Small intestine (tissue), 7 donors: ENCODE data around the gene UGT1A6. TPM values are rescaled to one million over a fixed set of nuclear protein-coding genes. Genes with fewer than 3 reads are reported as not detected.

ENCODE experiments used
- DNase-seq, 2 donors: peaks; one replicate each; pipeline versions ENCODE4 v3.0.0 to v3.0.0-alpha.2; 2013
- FAIRE-seq: peaks from 2 replicates; lab custom pipeline; 2012; peaks lifted over from hg19 to GRCh38; lab: Jason Lieb, UNC
- H3K27ac ChIP-seq, 3 donors: one replicate each; pipeline ENCODE4 v1.5.1; 2013; ENCODE audit warnings: low read length in 2 of 3, mild to moderate bottlenecking in 2 of 3, control low read depth in 1 of 3, inconsistent platforms in 1 of 3, low read depth in 1 of 3, moderate library complexity in 1 of 3
- H3K27me3 ChIP-seq, 3 donors: one replicate each; pipeline ENCODE4 v1.6.1; 2013; ENCODE audit warnings: low read length in 3 of 3, inconsistent platforms in 1 of 3; ENCODE audit not compliant: control insufficient read depth in 3 of 3, insufficient read depth in 3 of 3
- H3K36me3 ChIP-seq, 3 donors: one replicate each; pipeline ENCODE4 v1.6.1; 2013; ENCODE audit warnings: low read length in 3 of 3, inconsistent platforms in 1 of 3, low read depth in 1 of 3, mild to moderate bottlenecking in 1 of 3, moderate library complexity in 1 of 3; ENCODE audit not compliant: control insufficient read depth in 3 of 3, insufficient read depth in 2 of 3
- H3K4me1 ChIP-seq, 3 donors: one replicate each; pipeline ENCODE4 v1.6.1; 2013; ENCODE audit warnings: low read length in 2 of 3, inconsistent platforms in 1 of 3, low read depth in 1 of 3, mild to moderate bottlenecking in 1 of 3, moderate library complexity in 1 of 3; ENCODE audit not compliant: control insufficient read depth in 3 of 3, insufficient read depth in 2 of 3
- H3K4me3 ChIP-seq, 3 donors: one replicate each; pipeline ENCODE4 v1.5.1; 2013; ENCODE audit warnings: low read length in 3 of 3, control low read depth in 1 of 3, inconsistent platforms in 1 of 3, low read depth in 1 of 3, mild to moderate bottlenecking in 1 of 3, moderate library complexity in 1 of 3
- H3K9me3 ChIP-seq, 2 donors: one replicate each; pipeline ENCODE4 v1.6.1; 2013; ENCODE audit warnings: low read depth in 1 of 2, low read length in 1 of 2; ENCODE audit not compliant: control insufficient read depth in 2 of 2, insufficient read depth in 1 of 2
- WGBS, 3 donors: extraction: QIAGEN DNeasy Blood & Tissue Kit; methylation state at CpG; one replicate each; pipeline ENCODE4 v1.1.7; 2013; 5-methylcytosine and 5-hydroxymethylcytosine counted together
- polyA plus RNA-seq, 4 donors: library from polyadenylated mRNA; stranded (reverse) in 3 of 4; unstranded in 1 of 4; fragments of 200-250 nt in 3 of 4; fragments of 120-200 nt in 1 of 4; gene quantifications; one replicate each; pipeline versions ENCODE4 v1.2.1 to v1.2.3, GENCODE V29; 2013
- donor health status: healthy with polysubstance abuse.
- donor health status: control.
- donor health status: control.
- donor health status: Bipolar disorder and iron deficiency.
- donor health status: healthy.

The UGT1A6 gene
- polyA plus RNA-seq, 4 donors: 0.21 to 1.8 (median 1.4) TPM; not detected in 1

DNA sequence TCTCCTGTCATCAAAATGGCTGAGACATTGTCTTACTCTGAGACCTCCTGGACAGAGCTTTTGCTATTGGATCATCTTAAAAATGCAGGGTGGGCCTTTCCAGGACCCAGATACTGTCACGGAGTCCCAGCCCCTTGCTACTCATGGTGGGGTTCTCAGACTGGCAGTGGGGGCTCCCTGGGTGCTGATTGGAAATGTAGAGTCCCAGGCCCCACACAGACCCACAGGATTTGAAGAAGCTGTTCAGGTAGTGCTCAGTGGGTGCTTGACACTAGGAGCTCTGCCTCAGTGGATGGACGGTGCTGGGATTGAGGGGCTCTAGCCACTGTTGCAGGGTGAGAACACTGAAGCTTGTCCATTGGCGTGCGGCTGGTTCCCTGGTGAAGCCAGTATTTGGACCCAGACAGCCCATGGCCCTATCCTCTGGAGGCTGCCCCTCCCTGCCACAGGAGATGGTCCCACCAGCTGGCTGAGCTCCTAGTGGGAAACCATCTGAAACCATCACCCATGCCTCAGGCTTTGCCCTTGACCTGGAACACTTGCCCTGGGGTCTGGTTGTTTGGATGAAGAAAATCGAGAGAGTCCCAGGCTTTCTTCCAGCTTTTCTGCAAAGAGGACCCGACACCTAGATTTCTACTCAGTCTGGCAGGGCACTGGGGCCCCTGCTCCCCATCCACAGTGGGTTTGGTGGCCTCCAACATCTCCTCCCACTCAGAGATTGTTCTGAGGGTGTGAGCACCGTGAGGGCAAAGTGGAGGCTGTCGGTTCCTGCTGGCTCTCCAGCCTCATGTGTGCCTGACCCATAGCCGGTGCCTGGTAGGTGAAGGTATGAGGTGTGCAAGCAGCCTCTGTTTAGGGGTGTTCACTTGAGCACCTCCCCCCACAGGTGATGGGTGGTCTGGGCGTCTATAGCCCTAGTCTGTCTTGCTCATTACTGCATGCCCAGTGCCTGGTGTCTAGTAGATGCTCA is 115.6 kb downstream of the UGT1A6 start:
- no peak overlapping the region for H3K4me3 ChIP-seq
- no peak for DNase-seq
- FAIRE-seq: no peak
- H3K27ac ChIP-seq: no peak overlapping the region
- H3K4me1 ChIP-seq: no peaks in the 10 kb centered on the region
- WGBS, 3 donors: 77 to 82% (median 81%) methylated on average over 10 of the region's 10 CpGs
- H3K9me3 ChIP-seq: no peaks in the 10 kb centered on the region
- no peaks in the 10 kb centered on the region for H3K36me3 ChIP-seq
- H3K27me3 ChIP-seq: peaks cover 0 to 2% (median 0%) of the 10 kb centered on the region in 3 donors

GRCh38 chr2:233810385-233810784 is 117.7 kb downstream of the UGT1A6 start:
- Histone ChIP-seq H3K4me3 (no peak overlapping the region), H3K27ac (no peak overlapping the region), H3K9me3 (no peaks in the 10 kb centered on the region), H3K36me3 (no peaks in the 10 kb centered on the region), H3K27me3 (peaks cover 0 to 2% (median 0%) of the 10 kb centered on the region in 3 donors), H3K4me1 (no peaks in the 10 kb centered on the region)
- WGBS, 3 donors: 88 to 97% (median 91%) methylated on average over 6 of the region's 6 CpGs
- DNase-seq (no peak), FAIRE-seq (no peak)

GRCh38 chr2:233811087-233811486 is 118.4 kb downstream of the UGT1A6 start:
- WGBS, 3 donors: 66 to 81% (median 71%) methylated on average over 4 of the region's 4 CpGs
- FAIRE-seq: no peak
- Histone ChIP-seq H3K27ac (no peak overlapping the region), H3K4me3 (no peak overlapping the region), H3K4me1 (no peaks in the 10 kb centered on the region), H3K9me3 (no peaks in the 10 kb centered on the region), H3K27me3 (peaks cover 0 to 2% (median 0%) of the 10 kb centered on the region in 3 donors), H3K36me3 (no peaks in the 10 kb centered on the region)
- no peak for DNase-seq

DNA sequence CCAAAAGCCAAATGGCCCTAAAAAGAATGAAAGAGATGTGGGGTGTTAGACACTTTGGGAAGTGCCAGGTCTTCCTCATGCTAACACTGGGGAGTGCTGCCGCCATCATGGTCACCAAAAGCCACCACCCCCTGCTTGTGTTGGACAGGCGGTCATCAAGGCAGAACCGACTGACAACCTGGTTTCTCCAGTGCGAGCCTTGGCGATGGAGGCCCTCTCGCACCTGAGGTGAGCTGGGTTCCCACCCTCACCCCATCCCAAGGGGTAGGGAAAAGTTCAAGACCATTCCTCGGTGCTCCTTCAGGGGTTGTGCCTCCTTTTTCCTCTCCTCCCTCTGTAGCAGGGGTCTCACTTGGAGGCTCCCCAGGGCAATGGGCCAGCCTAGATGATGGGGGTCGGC is 119.0 kb downstream of the UGT1A6 start:
- 89 to 98% (median 90%) methylated on average over 8 of the region's 8 CpGs for WGBS, 3 donors
- peaks cover 0 to 2% of the 10 kb centered on the region in 2 donors for H3K9me3 ChIP-seq
- DNase-seq (no peak), FAIRE-seq (no peak)
- no peaks in the 10 kb centered on the region for H3K36me3 ChIP-seq
- peaks cover 0 to 5% (median 0%) of the 10 kb centered on the region in 3 donors for H3K4me1 ChIP-seq
- H3K4me3 ChIP-seq: no peak overlapping the region
- H3K27ac ChIP-seq: no peak overlapping the region
- H3K27me3 ChIP-seq: peaks cover 0 to 2% (median 0%) of the 10 kb centered on the region in 3 donors

DNA sequence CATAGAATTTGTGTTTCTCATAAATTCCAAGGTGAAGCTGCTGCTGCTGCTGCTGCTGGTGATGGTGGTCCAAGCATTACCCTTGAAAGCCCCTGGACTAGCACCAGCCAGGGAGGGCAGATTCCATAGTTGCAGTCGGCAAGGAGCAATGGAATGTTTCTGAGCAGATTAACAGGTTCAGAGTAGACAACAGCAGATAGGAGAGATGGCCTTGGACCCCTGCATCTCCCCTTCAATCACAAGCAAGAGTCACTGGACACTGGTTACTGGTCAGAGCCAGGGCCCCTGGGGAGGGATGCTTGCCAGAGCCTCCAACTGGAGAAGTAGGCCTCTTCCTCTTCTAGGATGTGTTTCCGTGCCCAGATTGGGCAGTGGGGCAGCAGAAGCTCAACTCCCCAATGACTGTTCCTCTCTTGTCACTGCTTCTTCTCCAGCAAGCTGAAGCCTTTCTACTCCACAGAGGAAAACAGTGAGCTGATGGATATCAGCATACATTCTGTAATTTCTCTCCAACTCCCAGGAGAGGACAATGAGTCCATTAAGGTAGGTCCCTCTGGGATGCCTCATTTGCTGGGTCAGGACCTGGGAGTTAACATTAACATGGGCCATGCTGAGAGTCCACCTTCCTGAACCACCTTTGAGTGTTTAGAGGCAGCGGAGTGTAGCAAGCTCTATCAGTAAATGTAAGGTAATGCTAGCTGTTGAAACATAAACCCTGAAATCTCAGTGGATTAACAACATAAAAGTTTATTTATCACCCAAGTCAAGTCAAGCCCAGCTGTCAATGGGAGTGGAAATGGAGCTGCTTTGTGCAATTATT is 120.8 kb downstream of the UGT1A6 start:
- FAIRE-seq (no peak), DNase-seq (no peak)
- peaks cover 0 to 20% (median 0%) of the 10 kb centered on the region in 3 donors for H3K4me1 ChIP-seq
- no peaks in the 10 kb centered on the region for H3K27me3 ChIP-seq
- H3K36me3 ChIP-seq: no peaks in the 10 kb centered on the region
- H3K9me3 ChIP-seq: peaks cover 0 to 2% of the 10 kb centered on the region in 2 donors
- 89 to 92% (median 92%) methylated on average over 3 of the region's 3 CpGs for WGBS, 3 donors
- H3K27ac ChIP-seq: no peak overlapping the region
- H3K4me3 ChIP-seq: no peak overlapping the region

DNA sequence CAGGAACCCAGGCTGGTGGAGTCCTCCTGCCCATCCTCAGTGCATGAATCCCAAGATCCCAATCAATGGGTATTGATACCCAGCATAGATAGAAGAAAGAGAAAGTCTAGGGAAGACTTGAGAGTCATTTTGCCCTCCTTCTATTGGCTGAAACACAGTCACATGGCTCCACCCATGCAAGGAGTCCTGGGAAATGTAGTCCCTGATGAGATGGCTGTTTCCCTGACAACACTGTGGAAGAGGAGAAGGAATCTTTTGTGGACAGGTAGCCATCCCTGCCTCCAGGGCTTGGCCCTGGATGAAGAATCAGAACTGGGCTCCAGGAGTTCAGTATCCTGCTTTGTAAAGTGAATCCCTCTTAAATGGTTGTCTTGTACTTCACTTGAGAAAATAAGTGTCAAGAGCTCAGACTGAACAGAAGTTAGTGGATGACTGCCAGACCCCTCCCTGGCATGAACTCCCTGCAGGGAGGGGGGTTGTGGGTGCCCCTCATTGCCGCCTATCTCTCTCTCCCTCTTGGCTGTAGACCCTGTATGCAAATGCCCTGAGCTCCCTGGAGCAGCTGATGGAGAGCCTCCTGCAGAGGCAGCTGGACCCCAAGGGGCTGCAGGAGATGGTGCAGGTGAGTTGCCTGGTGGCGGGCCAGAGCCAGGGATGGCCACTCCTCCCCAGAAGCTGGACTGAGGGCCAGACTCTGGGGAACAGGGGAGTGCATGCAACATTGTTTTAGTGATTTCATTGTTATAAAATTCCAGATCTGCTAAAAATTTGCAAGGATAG is 121.6 kb downstream of the UGT1A6 start:
- no peak for FAIRE-seq

DNA sequence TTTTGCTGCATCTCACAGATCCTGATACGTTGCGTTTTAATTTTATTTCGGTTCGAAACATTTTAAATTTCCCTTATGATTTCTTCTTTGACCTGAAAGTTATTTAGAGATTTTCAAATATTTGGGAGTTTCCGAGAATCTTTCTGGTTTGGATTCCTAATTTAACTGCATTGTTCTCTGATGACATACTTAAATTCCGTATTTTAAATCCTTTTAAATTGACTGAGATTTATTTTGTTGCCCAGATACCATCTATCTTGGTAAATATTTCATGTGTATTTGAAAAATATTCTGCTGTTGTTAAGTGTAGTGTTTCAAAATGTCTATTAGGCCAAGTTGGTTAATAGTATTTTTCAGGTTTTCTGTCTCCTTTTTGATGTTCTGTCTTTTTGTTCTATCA is 123.2 kb downstream of the UGT1A6 start:
- Histone ChIP-seq H3K27ac (no peak overlapping the region), H3K36me3 (no peaks in the 10 kb centered on the region), H3K9me3 (peaks cover 0 to 2% of the 10 kb centered on the region in 2 donors), H3K4me3 (no peak overlapping the region), H3K27me3 (no peaks in the 10 kb centered on the region), H3K4me1 (peaks cover 0 to 23% (median 0%) of the 10 kb centered on the region in 3 donors)
- DNase-seq (no peak), FAIRE-seq (no peak)
- WGBS, 3 donors: 80 to 96% (median 90%) methylated on average over 6 of the region's 6 CpGs

More for the DNA sequence above, 121.6 kb downstream of the UGT1A6 start:
- peaks cover 0 to 2% of the 10 kb centered on the region in 2 donors for H3K9me3 ChIP-seq
- H3K4me1 ChIP-seq: peaks cover 0 to 23% (median 0%) of the 10 kb centered on the region in 3 donors
- WGBS, 3 donors: 83 to 100% (median 91%) methylated on average over 2 of the region's 2 CpGs
- H3K36me3 ChIP-seq: no peaks in the 10 kb centered on the region
- H3K27me3 ChIP-seq: no peaks in the 10 kb centered on the region
- no peak overlapping the region for H3K4me3 ChIP-seq
- no peak for DNase-seq
- H3K27ac ChIP-seq: no peak overlapping the region
